ENCODE data around the gene ERAL1.
"Not testable (repeated sequence)": the region's sequence is repeated elsewhere in the genome, so short reads cannot be mapped to it uniquely, and the experiment has no call there.

The ERAL1 gene

GRCh38 chr17:28901866-28902818, 47.3 kb downstream of the ERAL1 start:
- Histone ChIP-seq H3K27me3 (ENCODE audit: control insufficient read depth in 1 of 2, insufficient read depth in 2 of 2, low read length in 2 of 2) (no peaks in the 10 kb centered on the region), H3K9me3 (ENCODE audit: control insufficient read depth in 2 of 2, low read length in 2 of 2) (no peaks in the 10 kb centered on the region), H3K4me3 (ENCODE audit: low read length in 2 of 2) (peak overlapping the region; percentile 52 to 78), H3K4me1 (ENCODE audit: control insufficient read depth, insufficient read depth, low read length) (peaks cover 38% of the 10 kb centered on the region), H3K9ac (ENCODE audit: low read length in 2 of 2) (peak overlapping the region; percentile 54 to 58), H3K27ac (ENCODE audit: low read length) (peak overlapping the region; percentile 58), H3K36me3 (ENCODE audit: control insufficient read depth in 2 of 2, insufficient read depth in 2 of 2, low read length in 2 of 2) (peaks cover 12 to 15% of the 10 kb centered on the region in 2 donors)

- Histone ChIP-seq H3K27ac (ENCODE audit: low read length) (peak within 1 kb of the TSS; percentile 58), H3K36me3 (ENCODE audit: control insufficient read depth in 2 of 2, insufficient read depth in 2 of 2, low read length in 2 of 2) (peaks cover 16 to 19% of the 10 kb centered on the region in 2 donors), H3K4me3 (ENCODE audit: low read length in 2 of 2) (peak within 1 kb of the TSS; percentile 52 to 78), H3K9me3 (ENCODE audit: control insufficient read depth in 2 of 2, low read length in 2 of 2) (no peaks in the 10 kb centered on the region), H3K4me1 (ENCODE audit: control insufficient read depth, insufficient read depth, low read length) (peaks cover 40% of the 10 kb centered on the region), H3K27me3 (ENCODE audit: control insufficient read depth in 1 of 2, insufficient read depth in 2 of 2, low read length in 2 of 2) (no peaks in the 10 kb centered on the region), H3K9ac (ENCODE audit: low read length in 2 of 2) (peak within 1 kb of the TSS; percentile 54 to 58)
These were observed 48.2 kb downstream of the ERAL1 start, which contains the start of gene DHRS13 for GRCh38 chr17:28902819-28903545. DHRS13 (minus strand) TSS chr17:28903079; CDS start chr17:28902944, 135 bp downstream.

- H3K27ac ChIP-seq (ENCODE audit: low read length): not testable (repeated sequence)
- peaks cover 41% of the 10 kb centered on the region for H3K4me1 ChIP-seq (ENCODE audit: control insufficient read depth, insufficient read depth, low read length)
- H3K9ac ChIP-seq (ENCODE audit: low read length in 2 of 2): peak overlapping the region in 1 of 2 donors; percentile 7
These were observed 48.7 kb downstream of the ERAL1 start for GRCh38 chr17:28903546-28903841.

GRCh38 chr17:28904800-28905199, 50.0 kb downstream of the ERAL1 start:
- Histone ChIP-seq H3K9ac (ENCODE audit: low read length in 2 of 2) (no peak overlapping the region), H3K9me3 (ENCODE audit: control insufficient read depth in 2 of 2, low read length in 2 of 2) (no peaks in the 10 kb centered on the region), H3K27me3 (ENCODE audit: control insufficient read depth in 1 of 2, insufficient read depth in 2 of 2, low read length in 2 of 2) (no peaks in the 10 kb centered on the region), H3K4me1 (ENCODE audit: control insufficient read depth, insufficient read depth, low read length) (peaks cover 45% of the 10 kb centered on the region), H3K4me3 (ENCODE audit: low read length in 2 of 2) (no peak overlapping the region), H3K36me3 (ENCODE audit: control insufficient read depth in 2 of 2, insufficient read depth in 2 of 2, low read length in 2 of 2) (peaks cover 20 to 21% of the 10 kb centered on the region in 2 donors), H3K27ac (ENCODE audit: low read length) (peak overlapping the region; percentile 41)

More at GRCh38 chr17:28903546-28903841, 48.7 kb downstream of the ERAL1 start:
- not testable (repeated sequence) for H3K27me3 ChIP-seq (ENCODE audit: control insufficient read depth in 1 of 2, insufficient read depth in 2 of 2, low read length in 2 of 2); H3K9me3 ChIP-seq (ENCODE audit: control insufficient read depth in 2 of 2, low read length in 2 of 2)
- Histone ChIP-seq H3K4me3 (ENCODE audit: low read length in 2 of 2) (peak overlapping the region in 1 of 2 donors; percentile 78), H3K36me3 (ENCODE audit: control insufficient read depth in 2 of 2, insufficient read depth in 2 of 2, low read length in 2 of 2) (peaks cover 16 to 19% of the 10 kb centered on the region in 2 donors)

GRCh38 chr17:28906276-28906675, 51.5 kb downstream of the ERAL1 start:
- Histone ChIP-seq H3K27ac (ENCODE audit: low read length) (peak overlapping the region; percentile 46), H3K27me3 (ENCODE audit: control insufficient read depth in 1 of 2, insufficient read depth in 2 of 2, low read length in 2 of 2) (no peaks in the 10 kb centered on the region), H3K36me3 (ENCODE audit: control insufficient read depth in 2 of 2, insufficient read depth in 2 of 2, low read length in 2 of 2) (peaks cover 35% of the 10 kb centered on the region in 2 donors), H3K9ac (ENCODE audit: low read length in 2 of 2) (no peak overlapping the region), H3K4me1 (ENCODE audit: control insufficient read depth, insufficient read depth, low read length) (peaks cover 45% of the 10 kb centered on the region), H3K4me3 (ENCODE audit: low read length in 2 of 2) (no peak overlapping the region), H3K9me3 (ENCODE audit: control insufficient read depth in 2 of 2, low read length in 2 of 2) (no peaks in the 10 kb centered on the region)

- Histone ChIP-seq H3K4me3 (ENCODE audit: low read length in 2 of 2) (peak overlapping the region in 1 of 2 donors; percentile 3), H3K9me3 (ENCODE audit: control insufficient read depth in 2 of 2, low read length in 2 of 2) (no peaks in the 10 kb centered on the region), H3K27ac (ENCODE audit: low read length) (peak overlapping the region; percentile 80), H3K4me1 (ENCODE audit: control insufficient read depth, insufficient read depth, low read length) (peaks cover 40% of the 10 kb centered on the region), H3K27me3 (ENCODE audit: control insufficient read depth in 1 of 2, insufficient read depth in 2 of 2, low read length in 2 of 2) (no peaks in the 10 kb centered on the region), H3K36me3 (ENCODE audit: control insufficient read depth in 2 of 2, insufficient read depth in 2 of 2, low read length in 2 of 2) (peaks cover 41% of the 10 kb centered on the region in 2 donors), H3K9ac (ENCODE audit: low read length in 2 of 2) (peak overlapping the region in 1 of 2 donors; percentile 47)
These were observed 52.1 kb downstream of the ERAL1 start for GRCh38 chr17:28906706-28907438.

- Histone ChIP-seq H3K4me3 (ENCODE audit: low read length in 2 of 2) (no peak overlapping the region), H3K9ac (ENCODE audit: low read length in 2 of 2) (peak overlapping the region; percentile 4 to 58), H3K4me1 (ENCODE audit: control insufficient read depth, insufficient read depth, low read length) (peaks cover 36% of the 10 kb centered on the region), H3K27me3 (ENCODE audit: control insufficient read depth in 1 of 2, insufficient read depth in 2 of 2, low read length in 2 of 2) (no peaks in the 10 kb centered on the region), H3K36me3 (ENCODE audit: control insufficient read depth in 2 of 2, insufficient read depth in 2 of 2, low read length in 2 of 2) (peaks cover 51% of the 10 kb centered on the region in 2 donors), H3K9me3 (ENCODE audit: control insufficient read depth in 2 of 2, low read length in 2 of 2) (no peaks in the 10 kb centered on the region), H3K27ac (ENCODE audit: low read length) (peak overlapping the region; percentile 80)
These were observed 53.1 kb downstream of the ERAL1 start for GRCh38 chr17:28907709-28908475.

- Histone ChIP-seq H3K9me3 (ENCODE audit: control insufficient read depth in 2 of 2, low read length in 2 of 2) (no peaks in the 10 kb centered on the region), H3K27me3 (ENCODE audit: control insufficient read depth in 1 of 2, insufficient read depth in 2 of 2, low read length in 2 of 2) (no peaks in the 10 kb centered on the region), H3K4me1 (ENCODE audit: control insufficient read depth, insufficient read depth, low read length) (peaks cover 32% of the 10 kb centered on the region), H3K36me3 (ENCODE audit: control insufficient read depth in 2 of 2, insufficient read depth in 2 of 2, low read length in 2 of 2) (peaks cover 60% of the 10 kb centered on the region in 2 donors), H3K9ac (ENCODE audit: low read length in 2 of 2) (peak overlapping the region; percentile 32 to 58), H3K4me3 (ENCODE audit: low read length in 2 of 2) (peak overlapping the region in 1 of 2 donors; percentile 35), H3K27ac (ENCODE audit: low read length) (peak overlapping the region; percentile 80)
These were observed 53.9 kb downstream of the ERAL1 start for GRCh38 chr17:28908640-28909167.

- Histone ChIP-seq H3K4me3 (ENCODE audit: low read length in 2 of 2) (no peak overlapping the region), H3K36me3 (ENCODE audit: control insufficient read depth in 2 of 2, insufficient read depth in 2 of 2, low read length in 2 of 2) (peaks cover 71 to 72% of the 10 kb centered on the region in 2 donors), H3K9me3 (ENCODE audit: control insufficient read depth in 2 of 2, low read length in 2 of 2) (no peaks in the 10 kb centered on the region), H3K27me3 (ENCODE audit: control insufficient read depth in 1 of 2, insufficient read depth in 2 of 2, low read length in 2 of 2) (no peaks in the 10 kb centered on the region), H3K27ac (ENCODE audit: low read length) (no peak overlapping the region), H3K4me1 (ENCODE audit: control insufficient read depth, insufficient read depth, low read length) (peaks cover 32% of the 10 kb centered on the region), H3K9ac (ENCODE audit: low read length in 2 of 2) (no peak overlapping the region)
These were observed 55.7 kb downstream of the ERAL1 start for GRCh38 chr17:28910534-28910933.

Measured in stomach smooth muscle (tissue), 2 donors.